Measurements from ENCODE around the gene ZNF205.

Gene ZNF205

GRCh38 chr16:3088925-3089716 lies 23.3 kb upstream of the ZNF205 start:
- TF ChIP-seq REST (IDR thresholded peaks at IDR 0.05; ENCODE audit: insufficient read depth in 1 of 2, low read depth in 2 of 2, low read length in 2 of 2) (no peak), SIN3A (IDR thresholded peaks at IDR 0.05; ENCODE audit: borderline replicate concordance, insufficient read depth, low read length) (no peak), FOXP2 (optimal IDR thresholded peaks at IDR 0.05; ENCODE audit: borderline replicate concordance, extremely low read depth, extremely low read length, insufficient read depth) (no peak), POLR2AphosphoS5 (IDR thresholded peaks at IDR 0.05; ENCODE audit: low read depth, low read length) (no peak), TAF1 (IDR thresholded peaks at IDR 0.05; ENCODE audit: borderline replicate concordance, insufficient read depth, low read length) (no peak)

- TF ChIP-seq POLR2AphosphoS5 (IDR thresholded peaks at IDR 0.05; ENCODE audit: low read depth, low read length) (no peak), FOXP2 (optimal IDR thresholded peaks at IDR 0.05; ENCODE audit: borderline replicate concordance, extremely low read depth, extremely low read length, insufficient read depth) (no peak), TAF1 (IDR thresholded peaks at IDR 0.05; ENCODE audit: borderline replicate concordance, insufficient read depth, low read length) (no peak), SIN3A (IDR thresholded peaks at IDR 0.05; ENCODE audit: borderline replicate concordance, insufficient read depth, low read length) (no peak), REST (IDR thresholded peaks at IDR 0.05; ENCODE audit: insufficient read depth in 1 of 2, low read depth in 2 of 2, low read length in 2 of 2) (no peak)
These were observed 22.4 kb upstream of the ZNF205 start for GRCh38 chr16:3089717-3090592.

GRCh38 chr16:3091551-3091950 lies 20.8 kb upstream of the ZNF205 start:
- TF ChIP-seq SIN3A (IDR thresholded peaks at IDR 0.05; ENCODE audit: borderline replicate concordance, insufficient read depth, low read length): no peak

- no peak for TF ChIP-seq REST (IDR thresholded peaks at IDR 0.05; ENCODE audit: insufficient read depth in 1 of 2, low read depth in 2 of 2, low read length in 2 of 2)
- no peak for TF ChIP-seq FOXP2 (optimal IDR thresholded peaks at IDR 0.05; ENCODE audit: borderline replicate concordance, extremely low read depth, extremely low read length, insufficient read depth)
- no peak for TF ChIP-seq SIN3A (IDR thresholded peaks at IDR 0.05; ENCODE audit: borderline replicate concordance, insufficient read depth, low read length)
- no peak for TF ChIP-seq POLR2AphosphoS5 (IDR thresholded peaks at IDR 0.05; ENCODE audit: low read depth, low read length)
- TF ChIP-seq TAF1 (IDR thresholded peaks at IDR 0.05; ENCODE audit: borderline replicate concordance, insufficient read depth, low read length): no peak
These were observed 19.9 kb upstream of the ZNF205 start for GRCh38 chr16:3092501-3092941.

GRCh38 chr16:3094289-3095027 lies 17.9 kb upstream of the ZNF205 start:
- TF ChIP-seq POLR2AphosphoS5 (IDR thresholded peaks at IDR 0.05; ENCODE audit: low read depth, low read length) (no peak), TAF1 (IDR thresholded peaks at IDR 0.05; ENCODE audit: borderline replicate concordance, insufficient read depth, low read length) (no peak), FOXP2 (optimal IDR thresholded peaks at IDR 0.05; ENCODE audit: borderline replicate concordance, extremely low read depth, extremely low read length, insufficient read depth) (no peak), SIN3A (IDR thresholded peaks at IDR 0.05; ENCODE audit: borderline replicate concordance, insufficient read depth, low read length) (no peak), REST (IDR thresholded peaks at IDR 0.05; ENCODE audit: insufficient read depth in 1 of 2, low read depth in 2 of 2, low read length in 2 of 2) (no peak)

Measured in PFSK-1 (cell line).